CD4-positive, alpha-beta T cell (primary cell): ENCODE measurements around the gene SYNGR2. TPM values are rescaled to one million over a fixed set of nuclear protein-coding genes. Genes with fewer than 3 reads are reported as not detected.

ENCODE experiments used
- ATAC-seq: fragments of 200-7000 bp; cut with Tn5 transposase; one replicate; pipeline ENCODE4 v1.10.0; 2022; ENCODE audit warnings: mild to moderate bottlenecking; ENCODE audit not compliant: poor library complexity
- CTCF ChIA-PET: fragments of 350-600 bp; sonication (Branson Sonifier 250); formaldehyde crosslinking; loops from one replicate; lab custom pipeline; 2021; ENCODE audit warnings: antibody characterized with exemption, inconsistent platforms; lab: Charles Lee
- POLR2A ChIA-PET: fragments of 350-600 bp; sonication (Branson Sonifier 250); formaldehyde crosslinking; loops from one replicate; lab custom pipeline; 2021; ENCODE audit warnings: antibody characterized with exemption, inconsistent platforms; lab: Charles Lee
- DNase-seq, 14 experiments: peaks; one replicate each; pipeline ENCODE4 v3.0.0-alpha.2; 2013 to 2020; ENCODE audit warnings: mixed read lengths in 2 of 14
- H3K27ac ChIP-seq, 2 donors: one replicate each; pipeline versions ENCODE4 v1.5.1 to v1.7.0; 2013; ENCODE audit warnings: low read length in 2 of 2, low read depth in 1 of 2, mild to moderate bottlenecking in 1 of 2
- H3K27me3 ChIP-seq, 2 experiments: 1 replicate in 1 of 2; 2 replicates in 1 of 2; pipeline versions ENCODE4 v1.6.1 to v1.7.0; 2013; ENCODE audit warnings: low read length in 2 of 2, control low read depth in 1 of 2, mild to moderate bottlenecking in 1 of 2, moderate library complexity in 1 of 2; ENCODE audit not compliant: insufficient read depth in 2 of 2, control insufficient read depth in 1 of 2
- H3K36me3 ChIP-seq: one replicate; pipeline ENCODE4 v1.6.1; 2013; ENCODE audit warnings: low read length, control low read depth; ENCODE audit not compliant: insufficient read depth
- H3K4me1 ChIP-seq: one replicate; pipeline ENCODE4 v1.6.1; 2013; ENCODE audit warnings: low read length, control low read depth; ENCODE audit not compliant: insufficient read depth
- H3K4me3 ChIP-seq: one replicate; pipeline ENCODE4 v1.5.1; 2013; ENCODE audit warnings: mild to moderate bottlenecking, low read length, moderate library complexity
- H3K9me3 ChIP-seq, 2 experiments: 1 replicate in 1 of 2; 2 replicates in 1 of 2; pipeline versions ENCODE4 v1.6.1 to v1.7.0; 2013; ENCODE audit warnings: low read length in 2 of 2, mild to moderate bottlenecking in 2 of 2, control low read depth in 1 of 2, moderate library complexity in 1 of 2; ENCODE audit not compliant: control insufficient read depth in 1 of 2, insufficient read depth in 1 of 2
- H3K27ac Mint-ChIP-seq: one replicate; pipeline ENCODE4 v1.8.0; 2020; ENCODE audit warnings: mixed read lengths
- H3K27me3 Mint-ChIP-seq: one replicate; pipeline ENCODE4 v1.8.0; 2021; ENCODE audit warnings: mixed read lengths
- H3K36me3 Mint-ChIP-seq: one replicate; pipeline ENCODE4 v1.8.0; 2021; ENCODE audit warnings: low read depth, mixed read lengths
- H3K4me1 Mint-ChIP-seq: one replicate; pipeline ENCODE4 v1.8.0; 2021; ENCODE audit warnings: low read depth, mixed read lengths
- H3K4me3 Mint-ChIP-seq: one replicate; pipeline ENCODE4 v1.8.0; 2020; ENCODE audit warnings: mild to moderate bottlenecking, mixed read lengths
- H3K9me3 Mint-ChIP-seq: one replicate; pipeline ENCODE4 v1.8.0; 2020; ENCODE audit warnings: mixed read lengths
- intact Hi-C, 2 experiments: fragments of 100-400 bp; cut with DNase I in 1 of 2; cut with micrococcal nuclease in 1 of 2; formaldehyde crosslinking; loops; one replicate each; pipeline versions ENCODE4 v1.15.1 to v1.9.0; 2023 to 2025; cut with DNase I, micrococcal nuclease
- total RNA-seq, 174 experiments: library from RNA in 2 of 174; stranded (reverse) in 2 of 174; gene quantifications; one replicate each; pipeline ENCODE4 v1.2.3 and lab custom pipeline; 2021 to 2026
- TF ChIP-seq, protein P1 (sequence below): fragments of 200-600 bp; IDR thresholded peaks from one replicate; pipeline ENCODE4 v1.8.0; 2022; ENCODE audit warnings: antibody characterized with exemption, mild to moderate bottlenecking

Gene SYNGR2
- total RNA-seq, 2 experiments from 2014 or later = 34.9 to 41.3 TPM

DNA sequence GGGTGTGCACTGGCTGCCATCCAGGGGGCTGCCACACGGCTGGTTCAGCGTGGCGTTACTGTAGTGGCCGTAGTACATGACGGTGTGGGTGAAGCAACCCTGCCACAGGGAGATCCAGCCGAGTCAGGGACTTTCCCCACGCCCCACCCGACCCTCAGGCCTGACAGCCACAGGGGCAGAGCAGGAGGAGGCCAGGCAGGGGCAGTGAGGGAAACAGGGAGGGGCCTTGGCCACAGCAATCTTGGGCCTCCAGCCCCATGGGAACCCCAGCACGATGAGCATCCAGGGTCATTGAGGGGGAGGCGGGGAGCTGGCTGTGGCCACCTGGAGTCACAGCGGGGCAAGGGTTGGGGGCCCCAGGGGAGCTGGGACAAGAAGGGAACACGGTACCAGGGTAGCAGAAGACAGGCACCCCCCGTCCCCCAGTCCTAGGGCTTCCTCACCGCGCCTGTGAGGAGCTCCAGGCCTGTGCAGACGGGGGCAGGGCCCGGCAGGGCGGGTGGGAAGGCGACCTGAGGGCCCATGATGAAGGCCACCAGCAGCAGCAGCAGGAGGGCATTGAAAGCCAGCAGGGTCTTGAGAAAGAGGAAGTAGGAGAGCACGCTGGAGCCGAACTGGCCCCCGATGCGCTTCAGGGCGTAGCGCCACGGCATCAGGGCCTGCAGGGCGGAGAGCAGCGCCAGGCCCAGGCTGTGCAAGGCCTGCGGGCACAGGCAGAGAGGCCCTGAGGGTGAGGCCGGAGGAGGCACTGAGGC, 44.1 kb upstream of the SYNGR2 start:
- peak overlapping the region; percentile 83 for H3K27ac Mint-ChIP-seq
- peak overlapping the region; percentile 68 to 92 for H3K27ac ChIP-seq
- intact Hi-C loops = loop anchor here in 1 of 2 experiments (10.0 kb wide), 2 partner anchors 241 to 301 kb away; partner anchors contain the start of gene SOCS3
- peak overlapping the region; percentile 85 for H3K4me3 Mint-ChIP-seq
- TF ChIP-seq, protein P1, sequence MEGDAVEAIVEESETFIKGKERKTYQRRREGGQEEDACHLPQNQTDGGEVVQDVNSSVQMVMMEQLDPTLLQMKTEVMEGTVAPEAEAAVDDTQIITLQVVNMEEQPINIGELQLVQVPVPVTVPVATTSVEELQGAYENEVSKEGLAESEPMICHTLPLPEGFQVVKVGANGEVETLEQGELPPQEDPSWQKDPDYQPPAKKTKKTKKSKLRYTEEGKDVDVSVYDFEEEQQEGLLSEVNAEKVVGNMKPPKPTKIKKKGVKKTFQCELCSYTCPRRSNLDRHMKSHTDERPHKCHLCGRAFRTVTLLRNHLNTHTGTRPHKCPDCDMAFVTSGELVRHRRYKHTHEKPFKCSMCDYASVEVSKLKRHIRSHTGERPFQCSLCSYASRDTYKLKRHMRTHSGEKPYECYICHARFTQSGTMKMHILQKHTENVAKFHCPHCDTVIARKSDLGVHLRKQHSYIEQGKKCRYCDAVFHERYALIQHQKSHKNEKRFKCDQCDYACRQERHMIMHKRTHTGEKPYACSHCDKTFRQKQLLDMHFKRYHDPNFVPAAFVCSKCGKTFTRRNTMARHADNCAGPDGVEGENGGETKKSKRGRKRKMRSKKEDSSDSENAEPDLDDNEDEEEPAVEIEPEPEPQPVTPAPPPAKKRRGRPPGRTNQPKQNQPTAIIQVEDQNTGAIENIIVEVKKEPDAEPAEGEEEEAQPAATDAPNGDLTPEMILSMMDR = no peak
- H3K27me3 Mint-ChIP-seq = no peaks in the 10 kb centered on the region
- POLR2A ChIA-PET = interaction anchor here (1.4 to 15.4 kb wide), 4 partner anchors 12 to 127 kb away, joined by 4 to 766 read pairs (median 78); partner anchors contain the start of gene TMC8
- ATAC-seq = no peak
- CTCF ChIA-PET = interaction anchor here (1.1 to 6.5 kb wide), 5 partner anchors 10 to 52 kb away, joined by 3 to 28 read pairs (median 9); no protein-coding TSS in a partner anchor
- no peaks in the 10 kb centered on the region for H3K9me3 Mint-ChIP-seq
- no peaks in the 10 kb centered on the region for H3K9me3 ChIP-seq
- peaks cover 84% of the 10 kb centered on the region for H3K36me3 Mint-ChIP-seq
- peaks cover 71% of the 10 kb centered on the region for H3K4me1 Mint-ChIP-seq
- H3K4me1 ChIP-seq = peaks cover 86% of the 10 kb centered on the region
- no peaks in the 10 kb centered on the region for H3K27me3 ChIP-seq
- peak overlapping the region; percentile 94 for H3K4me3 ChIP-seq
- DNase-seq = peak in 5 of 14 experiments; percentile 2 to 60 (median 38)
- H3K36me3 ChIP-seq = peaks cover 77% of the 10 kb centered on the region

DNA sequence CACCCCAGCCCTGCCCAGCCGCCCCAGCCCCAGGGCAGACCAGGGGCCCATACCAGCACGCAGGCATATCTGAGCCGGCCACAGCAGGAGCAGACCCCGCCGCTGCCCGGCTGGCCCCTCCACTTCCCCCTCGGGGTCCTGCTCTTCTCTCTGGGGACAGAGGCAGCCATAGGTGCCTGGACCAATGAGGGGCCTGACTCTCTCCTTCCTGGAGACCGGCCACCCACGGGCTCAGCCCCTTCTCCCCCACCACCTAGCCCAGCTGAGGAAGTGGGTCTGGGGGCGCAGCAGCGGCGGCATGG, 43.6 kb upstream of the SYNGR2 start:
- TF ChIP-seq, protein P1 = no peak
- POLR2A ChIA-PET = interaction anchor here (0.9 to 15.4 kb wide), 5 partner anchors 12 to 127 kb away, joined by 3 to 766 read pairs (median 5); partner anchors contain the start of gene TMC8

DNA sequence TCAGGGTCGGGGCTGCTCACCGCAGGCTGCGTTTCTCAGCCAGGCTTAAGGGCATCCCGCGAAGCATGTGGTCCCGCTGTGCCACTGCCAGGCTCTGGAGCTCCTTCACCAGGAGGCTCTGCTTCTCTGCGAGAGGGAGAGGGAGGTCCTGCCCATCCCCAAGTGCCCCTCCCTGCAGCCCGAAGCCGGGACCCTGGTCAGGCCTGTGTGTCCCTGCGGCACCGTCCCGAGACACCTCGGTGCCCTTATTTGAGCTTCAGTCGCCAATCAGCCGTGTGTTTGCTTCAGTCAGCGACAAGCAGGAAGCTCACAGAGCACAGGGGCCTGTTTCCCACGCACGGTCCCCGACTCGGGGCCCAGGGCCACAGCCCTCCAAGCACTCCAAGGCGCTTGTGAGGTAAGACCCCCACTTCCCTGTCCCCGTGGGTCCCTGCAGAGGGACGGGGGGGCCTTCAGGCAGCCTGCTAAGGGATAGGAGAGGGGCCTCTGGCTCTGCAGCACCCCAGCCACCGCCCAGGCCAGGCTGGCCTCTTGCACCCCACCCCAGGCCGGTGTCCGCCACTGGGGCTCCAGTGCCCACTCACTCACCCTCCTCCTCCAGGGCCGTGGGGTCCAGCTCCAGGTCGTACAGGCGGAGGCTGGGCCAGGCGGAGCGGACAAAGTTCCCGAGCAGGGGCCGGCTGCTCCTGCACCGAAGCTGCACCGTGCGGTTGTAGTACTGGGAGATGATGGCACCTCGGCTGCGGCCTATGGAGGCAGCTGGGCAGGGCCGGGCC, 43.1 kb upstream of the SYNGR2 start:
- ChIA-PET CTCF (interaction anchor here (1.4 to 6.5 kb wide), 4 partner anchors 9 to 51 kb away, joined by 3 to 28 read pairs (median 16); no protein-coding TSS in a partner anchor), POLR2A (interaction anchor here (0.9 to 15.4 kb wide), 7 partner anchors 12 to 984 kb away, joined by 3 to 766 read pairs (median 5); partner anchors contain the start of genes SEC14L1 and TMC8)
- TF ChIP-seq, protein P1 = no peak
- H3K36me3 Mint-ChIP-seq = peaks cover 85% of the 10 kb centered on the region
- H3K4me1 ChIP-seq = peaks cover 86% of the 10 kb centered on the region
- no peaks in the 10 kb centered on the region for H3K9me3 Mint-ChIP-seq
- intact Hi-C loops = loop anchor here (5.0 to 10.0 kb wide), 4 partner anchors 127 to 299 kb away; partner anchors contain the start of gene SOCS3 (in 1 of the 2)
- no peaks in the 10 kb centered on the region for H3K27me3 Mint-ChIP-seq
- H3K27ac ChIP-seq = peak overlapping the region; percentile 68 to 92
- H3K36me3 ChIP-seq = peaks cover 69% of the 10 kb centered on the region
- no peak for ATAC-seq
- H3K4me1 Mint-ChIP-seq = peaks cover 73% of the 10 kb centered on the region
- H3K4me3 Mint-ChIP-seq = peak overlapping the region; percentile 84
- H3K27ac Mint-ChIP-seq = peak overlapping the region; percentile 83
- H3K4me3 ChIP-seq = peak overlapping the region; percentile 94
- peak in 8 of 14 experiments; percentile 47 to 69 (median 60) for DNase-seq
- no peaks in the 10 kb centered on the region for H3K27me3 ChIP-seq
- H3K9me3 ChIP-seq = no peaks in the 10 kb centered on the region

More for the DNA sequence above, 43.6 kb upstream of the SYNGR2 start:
- no peaks in the 10 kb centered on the region for H3K27me3 ChIP-seq
- peaks cover 86% of the 10 kb centered on the region for H3K4me1 ChIP-seq
- H3K4me3 ChIP-seq = peak overlapping the region; percentile 94
- intact Hi-C loops = loop anchor here (5.0 to 10.0 kb wide), 4 partner anchors 128 to 300 kb away; partner anchors contain the start of gene SOCS3 (in 1 of the 2)
- Mint-ChIP-seq H3K4me1 (peaks cover 71% of the 10 kb centered on the region), H3K27ac (peak overlapping the region; percentile 83), H3K27me3 (no peaks in the 10 kb centered on the region), H3K36me3 (peaks cover 83% of the 10 kb centered on the region), H3K4me3 (peak overlapping the region; percentile 84), H3K9me3 (no peaks in the 10 kb centered on the region)
- no peaks in the 10 kb centered on the region for H3K9me3 ChIP-seq
- peak in 1 of 14 experiments; percentile 30 for DNase-seq
- CTCF ChIA-PET = interaction anchor here (1.4 to 6.5 kb wide), 4 partner anchors 10 to 52 kb away, joined by 3 to 28 read pairs (median 16); no protein-coding TSS in a partner anchor
- no peak for ATAC-seq
- H3K36me3 ChIP-seq = peaks cover 72% of the 10 kb centered on the region
- H3K27ac ChIP-seq = peak overlapping the region; percentile 68 to 92
